Panc1 (cell line): ENCODE data around the gene IL1RAP. TPM values are rescaled to one million over a fixed set of nuclear protein-coding genes. Genes with fewer than 3 reads are reported as not detected.

Experiments used
- ATAC-seq: fragments of 200-7000 bp; cut with Tn5 transposase; 2 replicates; pipeline ENCODE4 v1.9.1; 2020; ENCODE audit warnings: mild to moderate bottlenecking, moderate library complexity
- BruUV-seq: library from RNA; stranded (reverse); fragments of 400-500 nt; replicated peaks from 2 replicates; lab custom pipeline; 2021; lab: Mats Ljungman, UMichigan
- CTCF ChIA-PET: fragments of 300-600 bp; sonication (Branson Sonifier 250); formaldehyde crosslinking; loops from one replicate; lab custom pipeline; 2022; ENCODE audit warnings: antibody characterized with exemption; lab: Charles Lee
- POLR2A ChIA-PET: fragments of 300-600 bp; sonication (Branson Sonifier 250); formaldehyde crosslinking; loops from one replicate; lab custom pipeline; 2022; ENCODE audit warnings: antibody characterized with exemption; lab: Charles Lee
- DNase-seq: peaks from one replicate; pipeline ENCODE4 v3.0.0-alpha.2; 2010; ENCODE audit warnings: low read depth, low spot score
- H3K27ac ChIP-seq: 2 replicates; pipeline ENCODE4 v1.5.1; 2011; ENCODE audit warnings: mild to moderate bottlenecking, low read length, inconsistent platforms
- H3K27me3 ChIP-seq: fragments of 200-500 bp; sonication (Bioruptor generic); 2 replicates; pipeline ENCODE4 v1.6.0; 2014; ENCODE audit warnings: low read length, inconsistent platforms; ENCODE audit not compliant: control insufficient read depth, insufficient read depth
- H3K36me3 ChIP-seq: fragments of 200-500 bp; sonication (Bioruptor generic); 2 replicates; pipeline ENCODE4 v1.5.1; 2014; ENCODE audit warnings: inconsistent platforms, mild to moderate bottlenecking, low read length, moderate library complexity; ENCODE audit not compliant: control insufficient read depth, insufficient read depth
- H3K4me1 ChIP-seq: 2 replicates; pipeline ENCODE4 v1.5.1; 2011; ENCODE audit warnings: inconsistent platforms, mild to moderate bottlenecking, low read length, moderate library complexity; ENCODE audit not compliant: control insufficient read depth, insufficient read depth
- H3K4me3 ChIP-seq, 2 experiments: 2 replicates each; pipeline ENCODE4 v1.5.1; 2011 to 2012; ENCODE audit warnings: low read depth in 2 of 2, low read length in 2 of 2, mild to moderate bottlenecking in 2 of 2, inconsistent platforms in 1 of 2, moderate library complexity in 1 of 2
- H3K9me3 ChIP-seq: fragments of 200-500 bp; sonication (Bioruptor generic); 2 replicates; pipeline ENCODE4 v1.5.1; 2014; ENCODE audit warnings: low read depth, mild to moderate bottlenecking, inconsistent platforms, low read length, moderate library complexity; ENCODE audit not compliant: control insufficient read depth, insufficient read depth
- CTCF ChIP-seq: fragments of 450-650 bp; IDR thresholded peaks from 2 replicates; pipeline ENCODE4 v1.5.1; 2017; ENCODE audit warnings: mild to moderate bottlenecking
- POLR2AphosphoS5 ChIP-seq: IDR thresholded peaks from 2 replicates; pipeline ENCODE4 v1.6.1; 2012; ENCODE audit warnings: mild to moderate bottlenecking, low read depth, low read length, moderate library complexity
- REST ChIP-seq, 2 experiments: IDR thresholded peaks; 2 replicates each; pipeline ENCODE4 v1.6.1; 2011 to 2012; ENCODE audit warnings: low read depth in 2 of 2, control low read depth in 1 of 2, low read length in 1 of 2, mild to moderate bottlenecking in 1 of 2, moderate library complexity in 1 of 2; ENCODE audit not compliant: insufficient read depth in 1 of 2
- SIN3A ChIP-seq: IDR thresholded peaks from 2 replicates; pipeline ENCODE4 v1.6.1; 2012; ENCODE audit warnings: low read depth, mild to moderate bottlenecking, low read length, moderate library complexity, borderline replicate concordance; ENCODE audit not compliant: insufficient read depth
- TCF7L2 ChIP-seq: IDR thresholded peaks from 2 replicates; pipeline ENCODE4 v1.6.1; 2011; ENCODE audit warnings: mild to moderate bottlenecking, low read depth, low read length, inconsistent platforms
- in situ Hi-C: cut with HindIII; loops from 2 replicates; pipeline ENCODE4 v1.10.0; 2016; ENCODE audit warnings: low sequenced_read_pairs, low pct_unique_long_range_greater_than_20kb
- intact Hi-C: fragments of 100-400 bp; cut with micrococcal nuclease; formaldehyde crosslinking; loops from one replicate; pipeline ENCODE4 v1.10.0; 2022; ENCODE audit not compliant: unreplicated experiment
- total RNA-seq: library from RNA; stranded (reverse); gene quantifications from one replicate; pipeline ENCODE4 v1.2.1, GENCODE V29; 2021; ENCODE audit not compliant: unreplicated experiment

Gene IL1RAP
- total RNA-seq, 1 experiment from 2014 or later = 5.2 TPM

- H3K4me1 ChIP-seq = no peaks in the 10 kb centered on the region
- no peaks in the 10 kb centered on the region for H3K36me3 ChIP-seq
- no TSS peak for BruUV-seq
- H3K9me3 ChIP-seq = peaks cover 4% of the 10 kb centered on the region; the same call in 1 of the 2 replicates
- ATAC-seq (no peak), DNase-seq (no peak)
- in situ Hi-C loops (no loop called here), intact Hi-C loops (no loop called here)
- CTCF ChIA-PET = no interaction called here
- TF ChIP-seq CTCF = no peak
- no peak for TF ChIP-seq POLR2AphosphoS5
- TF ChIP-seq TCF7L2 = no peak
- no peak overlapping the region for H3K4me3 ChIP-seq
- H3K27ac ChIP-seq = no peak overlapping the region
- no peaks in the 10 kb centered on the region for H3K27me3 ChIP-seq
- POLR2A ChIA-PET = no interaction called here
These were observed 39.3 kb downstream of the IL1RAP start for GRCh38 chr3:190552969-190553759.

GRCh38 chr3:190554197-190554596, 40.3 kb downstream of the IL1RAP start:
- Histone ChIP-seq H3K9me3 (peaks cover 8% of the 10 kb centered on the region; the same call in 1 of the 2 replicates), H3K4me1 (no peaks in the 10 kb centered on the region), H3K4me3 (no peak overlapping the region), H3K27me3 (no peaks in the 10 kb centered on the region), H3K36me3 (no peaks in the 10 kb centered on the region), H3K27ac (no peak overlapping the region)
- in situ Hi-C loops = no loop called here
- intact Hi-C loops = no loop called here
- ATAC-seq = no peak
- ChIA-PET POLR2A (no interaction called here), CTCF (no interaction called here)
- no peak for DNase-seq
- TF ChIP-seq REST (IDR thresholded peaks at IDR 0.05; ENCODE audit: insufficient read depth in 1 of 2, low read depth in 2 of 2, low read length in 1 of 2) (no peak), TCF7L2 (no peak), CTCF (no peak), POLR2AphosphoS5 (no peak), SIN3A (no peak)
- no TSS peak for BruUV-seq
